H1 (cell line): Measurements from ENCODE around the gene KRTAP10-3.

ENCODE experiments used
- ATF2 ChIP-seq: IDR thresholded peaks from 2 replicates; pipeline ENCODE4 v1.6.1; 2012; ENCODE audit warnings: low read length, inconsistent platforms
- ATF3 ChIP-seq: IDR thresholded peaks from 2 replicates; pipeline ENCODE4 v1.6.1; 2011; ENCODE audit warnings: low read depth, mild to moderate bottlenecking, low read length; ENCODE audit not compliant: insufficient read depth
- CEBPB ChIP-seq: IDR thresholded peaks from 2 replicates; pipeline ENCODE4 v1.6.1; 2012; ENCODE audit warnings: low read depth, low read length
- CTCF ChIP-seq, 3 experiments: IDR thresholded peaks; 1 replicate in 2 of 3; 2 replicates in 1 of 3; pipeline versions ENCODE4 v1.5.1 to v1.6.1; 2011; ENCODE audit warnings: low read length in 3 of 3, mild to moderate bottlenecking in 3 of 3, inconsistent platforms in 2 of 3, low read depth in 1 of 3, moderate library complexity in 1 of 3; ENCODE audit not compliant: insufficient read depth in 1 of 3; ENCODE audit errors: control extremely low read depth in 1 of 3
- EP300 ChIP-seq, 2 experiments: IDR thresholded peaks; 1 replicate in 1 of 2; 2 replicates in 1 of 2; pipeline ENCODE4 v1.6.1; 2011 to 2012; ENCODE audit warnings: low read depth in 2 of 2, low read length in 2 of 2, mild to moderate bottlenecking in 2 of 2, borderline replicate concordance in 1 of 2, inconsistent platforms in 1 of 2, moderate library complexity in 1 of 2
- JUND ChIP-seq: IDR thresholded peaks from 2 replicates; pipeline ENCODE4 v1.6.1; 2011; ENCODE audit warnings: mild to moderate bottlenecking, improper control_type of control experiment, low read length
- NRF1 ChIP-seq: IDR thresholded peaks from 2 replicates; pipeline ENCODE4 v1.6.1; 2011; ENCODE audit warnings: mild to moderate bottlenecking, low read depth, low read length, improper control_type of control experiment
- RAD21 ChIP-seq, 2 experiments: IDR thresholded peaks in 1 of 2; conservative IDR thresholded peaks in 1 of 2; 2 replicates each; pipeline ENCODE4 v1.6.1; 2011; ENCODE audit warnings: low read depth in 2 of 2, low read length in 2 of 2, improper control_type of control experiment in 1 of 2, inconsistent platforms in 1 of 2, mild to moderate bottlenecking in 1 of 2, moderate library complexity in 1 of 2

GRCh38 chr21:44532712-44533111, 25.9 kb downstream of the KRTAP10-3 start:
- TF ChIP-seq ATF2 = no peak
- no peak for TF ChIP-seq CTCF (IDR thresholded peaks at IDR 0.05; ENCODE audit: control extremely low read depth in 1 of 3, insufficient read depth in 1 of 3, low read depth in 1 of 3, low read length in 3 of 3)
- no peak for TF ChIP-seq EP300 (IDR thresholded peaks at IDR 0.05; ENCODE audit: borderline replicate concordance in 1 of 2, low read depth in 2 of 2, low read length in 2 of 2)
- no peak for TF ChIP-seq ATF3
- TF ChIP-seq RAD21 (IDR thresholded peaks at IDR 0.05 in 1 of 2, conservative IDR thresholded peaks at IDR 0.05 in 1 of 2; ENCODE audit: low read depth in 2 of 2, low read length in 2 of 2) = no peak
- no peak for TF ChIP-seq NRF1
- no peak for TF ChIP-seq CEBPB
- TF ChIP-seq JUND = no peak
